T-helper 9 cell (primary cell): ENCODE results near the gene TMEM38B.
"Not testable (repeated sequence)": the region's sequence is repeated elsewhere in the genome, so short reads cannot be mapped to it uniquely, and the experiment has no call there.

ENCODE experiments used
- DNase-seq: peaks from one replicate; pipeline ENCODE4 v3.0.0-alpha.2; 2020

Gene TMEM38B

DNA sequence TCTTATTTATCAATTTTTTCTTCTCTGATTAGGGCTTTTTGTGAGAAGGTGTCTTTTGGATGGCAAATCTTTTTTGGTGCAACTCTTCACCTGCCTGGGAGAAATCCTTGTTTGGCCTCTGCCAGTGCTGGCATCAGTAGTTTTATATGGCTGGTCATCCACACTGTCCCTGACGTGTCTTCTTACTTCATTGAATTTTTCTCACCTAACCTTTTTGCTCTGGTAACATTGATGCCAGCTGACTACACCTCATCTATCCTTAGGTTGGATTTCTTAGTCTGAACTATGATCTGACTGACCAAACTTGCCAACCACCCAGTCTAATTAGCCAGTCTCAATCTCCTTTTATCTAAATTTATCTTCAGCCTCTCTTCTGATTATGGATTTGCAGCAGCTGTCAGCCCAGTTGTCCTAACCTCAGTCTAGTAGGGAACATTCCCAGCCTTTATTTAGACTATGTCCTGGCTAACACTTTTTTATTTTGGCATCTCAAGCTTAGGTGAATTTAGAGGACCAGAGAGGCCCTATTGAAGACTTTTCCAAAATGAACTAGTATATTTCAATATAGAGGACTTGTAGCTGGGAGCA, 10.6 kb upstream of the TMEM38B start:
- DNase-seq = no peak

- no peak for DNase-seq
These were observed 7.4 kb upstream of the TMEM38B start for GRCh38 chr9:105686936-105687335.

- DNase-seq = no peak
These were observed 3.6 kb upstream of the TMEM38B start for GRCh38 chr9:105690742-105691141.

DNA sequence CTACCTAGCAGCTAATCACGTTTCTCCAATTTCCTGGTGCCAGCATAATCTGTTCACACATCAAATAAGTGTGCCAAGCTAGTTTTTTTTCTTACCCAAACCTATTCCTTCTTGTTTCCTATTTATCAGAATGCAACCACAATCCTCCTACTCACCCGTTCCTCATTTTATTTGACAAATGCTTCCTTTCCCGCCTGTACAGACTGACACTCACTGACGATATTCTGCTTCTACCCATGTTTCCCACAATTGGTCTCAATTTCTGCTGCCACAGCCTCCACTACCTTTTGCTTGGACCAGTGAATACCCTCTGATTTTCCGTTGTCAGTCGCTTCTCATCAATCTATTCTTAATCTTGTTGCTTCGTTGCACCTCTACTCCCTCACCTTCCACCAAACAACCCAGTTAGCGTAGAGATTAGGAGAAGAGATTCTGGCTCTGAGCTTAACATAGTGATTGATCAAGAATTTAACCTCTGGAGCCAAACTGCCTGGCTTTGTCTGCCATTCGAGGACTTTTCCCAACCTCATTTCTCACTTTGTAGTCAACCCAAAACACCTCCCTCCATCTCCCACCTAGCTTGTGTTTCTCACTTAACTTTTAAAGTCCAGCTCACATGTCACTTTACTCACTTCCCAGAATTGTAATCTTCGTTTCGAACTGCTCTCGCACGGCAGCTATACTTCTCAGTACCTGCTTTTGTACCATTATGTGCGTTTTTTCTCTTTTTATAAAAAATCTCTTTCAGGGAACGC, 729 bp upstream of the TMEM38B start:
- DNase-seq = no peak

- peak; percentile 33 for DNase-seq
These were observed 674 bp downstream of the TMEM38B start for GRCh38 chr9:105694848-105695581.

GRCh38 chr9:105696219-105696793, 2.0 kb downstream of the TMEM38B start:
- no peak for DNase-seq

- no peak for DNase-seq
These were observed 3.5 kb downstream of the TMEM38B start for GRCh38 chr9:105697871-105698270.

DNA sequence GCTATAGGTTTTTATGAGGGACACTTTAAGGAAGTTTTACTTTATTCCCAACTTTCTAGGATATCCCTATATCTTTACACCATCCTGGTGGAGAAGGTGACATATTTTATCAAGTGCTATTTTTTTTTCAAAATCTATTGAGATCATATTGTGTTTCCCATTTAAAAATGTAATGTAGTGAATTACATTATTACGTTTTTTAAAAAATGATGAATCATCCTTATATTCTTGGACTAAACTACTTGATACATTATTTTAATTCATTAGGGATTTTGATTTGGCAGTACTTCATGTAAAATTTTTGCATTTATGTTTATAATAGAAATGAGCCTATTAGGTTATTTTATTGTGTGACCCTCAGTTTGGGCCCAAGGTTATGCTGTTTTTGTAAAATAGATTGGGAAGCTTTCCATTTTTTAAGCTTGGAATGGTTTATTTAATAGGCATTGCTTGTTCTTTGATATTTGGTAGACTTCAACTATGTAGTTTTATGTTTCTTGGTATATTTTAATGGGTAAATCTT, 4.1 kb downstream of the TMEM38B start:
- no peak for DNase-seq

- DNase-seq = no peak
These were observed 6.3 kb downstream of the TMEM38B start for GRCh38 chr9:105700668-105701067.

GRCh38 chr9:105701145-105701544, 6.8 kb downstream of the TMEM38B start:
- no peak for DNase-seq

- DNase-seq = no peak
These were observed 7.9 kb downstream of the TMEM38B start for GRCh38 chr9:105702207-105702606.

GRCh38 chr9:105703638-105704037, 9.3 kb downstream of the TMEM38B start:
- not testable (repeated sequence) for DNase-seq

GRCh38 chr9:105706156-105706555, 11.8 kb downstream of the TMEM38B start:
- DNase-seq = no peak

DNA sequence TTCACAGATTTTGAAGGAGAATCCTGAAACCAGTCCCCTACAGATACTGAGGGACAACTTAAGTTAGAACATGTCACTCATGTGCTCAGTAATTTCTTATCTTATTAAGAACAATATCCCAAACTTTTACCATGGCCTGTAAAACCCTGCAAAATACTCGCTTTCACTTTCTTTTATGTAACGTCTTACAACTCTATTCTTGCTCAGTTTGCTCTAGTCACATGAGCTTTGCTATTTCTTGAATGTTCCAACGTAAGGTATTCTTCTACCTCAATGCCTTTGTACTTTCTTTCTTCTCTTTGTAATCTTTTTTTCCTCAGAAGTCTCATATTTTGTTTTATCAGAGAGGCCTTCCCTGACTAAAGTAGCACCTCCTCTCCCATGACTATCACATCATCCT, 14.1 kb downstream of the TMEM38B start:
- no peak for DNase-seq

GRCh38 chr9:105710638-105711037, 16.3 kb downstream of the TMEM38B start:
- DNase-seq = no peak

- DNase-seq = no peak
These were observed 17.5 kb downstream of the TMEM38B start for GRCh38 chr9:105711867-105712266.

GRCh38 chr9:105712297-105712696, 18.0 kb downstream of the TMEM38B start:
- no peak for DNase-seq

- DNase-seq = no peak
These were observed 18.4 kb downstream of the TMEM38B start for GRCh38 chr9:105712773-105713172.

DNA sequence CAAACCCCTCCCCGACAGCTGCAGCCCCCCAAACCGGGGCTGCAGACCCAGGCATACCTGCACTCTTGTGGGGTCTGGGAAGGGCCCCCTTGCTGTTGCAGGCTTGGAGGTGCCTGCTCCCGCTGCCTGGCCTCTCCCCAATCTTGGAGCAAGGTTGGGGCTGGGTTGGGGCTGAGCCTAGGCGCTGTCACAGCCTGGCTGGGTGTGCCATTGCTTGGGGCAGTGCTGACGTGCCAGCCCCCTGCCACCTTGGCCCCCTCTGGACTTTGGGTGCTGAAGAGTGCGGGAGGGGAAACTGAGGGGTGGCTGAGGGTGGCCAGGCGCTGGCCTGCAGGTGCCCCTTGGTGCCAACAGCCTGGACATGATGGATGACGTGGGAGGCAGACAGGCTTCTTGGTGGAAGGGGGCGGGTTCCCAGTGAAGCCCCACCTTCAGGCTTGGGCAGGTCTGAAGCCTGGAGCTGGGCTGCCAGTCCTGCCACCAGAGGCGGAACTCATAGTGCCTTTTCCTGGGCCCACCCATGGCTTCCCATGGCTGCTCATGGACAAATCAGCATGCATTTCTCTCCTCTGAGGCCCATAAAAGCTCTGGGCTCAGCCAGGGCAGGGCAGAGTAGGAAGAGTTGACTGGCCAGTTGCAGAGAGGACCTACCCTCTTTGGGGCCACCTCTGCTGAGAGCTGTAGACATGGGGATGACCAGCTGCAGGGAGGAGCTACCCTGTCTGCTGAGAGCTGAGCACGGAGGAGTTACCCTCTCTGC, 19.1 kb downstream of the TMEM38B start:
- no peak for DNase-seq

DNA sequence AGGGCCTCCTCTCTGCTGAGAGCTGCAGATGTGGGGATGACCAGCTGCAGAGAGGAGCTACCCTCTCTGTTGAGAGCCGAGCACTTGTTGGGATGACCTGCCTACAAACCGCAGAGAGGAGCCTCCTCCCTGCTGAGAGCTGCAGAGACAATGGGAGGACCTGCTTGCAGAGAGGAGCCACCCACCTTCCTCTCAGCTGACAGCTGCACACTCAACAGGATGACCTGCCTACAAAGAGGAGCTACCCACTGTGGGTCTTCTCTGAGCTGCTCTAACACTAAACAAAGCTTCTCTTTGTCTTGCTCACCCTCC, 19.6 kb downstream of the TMEM38B start:
- no peak for DNase-seq

DNA sequence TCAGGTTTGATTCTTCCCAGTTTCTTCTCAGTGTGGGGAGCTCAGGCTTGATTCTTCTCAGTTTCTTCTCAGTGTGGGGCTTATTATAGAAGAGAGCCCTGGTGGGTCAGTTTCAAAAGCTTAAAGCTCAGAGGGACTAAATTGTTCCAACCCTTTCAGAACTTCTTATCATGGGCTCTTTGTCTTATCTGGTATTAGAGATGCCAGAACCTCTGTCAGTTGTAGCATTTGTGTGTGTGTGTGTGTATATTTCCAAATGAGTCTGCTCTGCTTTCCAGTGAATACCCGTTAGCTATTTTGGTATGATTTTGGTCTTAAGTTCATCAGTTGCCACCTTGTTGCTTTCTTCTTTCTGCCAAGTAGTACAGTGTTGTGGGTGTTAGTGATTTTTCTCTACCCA, 21.8 kb downstream of the TMEM38B start:
- DNase-seq = no peak

DNA sequence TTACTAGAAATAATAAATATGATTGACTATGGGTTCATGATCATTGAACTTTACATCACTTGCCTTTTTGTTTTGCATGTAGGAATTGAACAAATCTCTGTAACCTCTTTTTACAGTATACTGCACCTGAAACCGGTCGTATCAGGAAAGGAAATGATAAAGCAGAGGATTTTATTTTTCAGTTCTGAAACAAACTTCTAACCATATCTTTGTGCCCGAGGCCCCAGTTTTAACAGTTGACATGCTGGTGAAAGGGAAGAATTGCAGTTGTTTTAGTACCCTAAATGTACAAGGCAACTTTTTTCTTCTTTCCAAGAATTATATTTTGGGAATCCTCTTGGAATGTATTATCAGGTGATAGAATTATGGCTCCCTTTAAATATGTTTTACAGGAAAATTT, 27.8 kb downstream of the TMEM38B start:
- no peak for DNase-seq

GRCh38 chr9:105725370-105725769, 31.0 kb downstream of the TMEM38B start:
- no peak for DNase-seq
